SK-N-SH treated with all-trans-retinoic acid at 6 μM for 48 hours (cell line): ENCODE results near the gene GLRA2.
"Not testable (repeated sequence)": the region's sequence is repeated elsewhere in the genome, so short reads cannot be mapped to it uniquely, and the experiment has no call there.

Source experiments
- ATAC-seq: fragments of 200-7000 bp; cut with Tn5 transposase; 3 replicates; pipeline ENCODE4 v1.9.1; 2020; ENCODE audit warnings: mild to moderate bottlenecking, moderate library complexity
- ARNTL ChIP-seq: fragments of 450-650 bp; formaldehyde crosslinking; IDR thresholded peaks from 2 replicates; pipeline ENCODE4 v1.5.0; 2020; ENCODE audit warnings: low read depth, mild to moderate bottlenecking, moderate library complexity, borderline replicate concordance
- BACH2 ChIP-seq: fragments of 250-450 bp; sonication (Bioruptor Pico); IDR thresholded peaks from 2 replicates; pipeline ENCODE4 v1.9.0; 2021; ENCODE audit warnings: mild to moderate bottlenecking, borderline replicate concordance
- CSDC2 ChIP-seq: fragments of 250-450 bp; sonication (Bioruptor Pico); IDR thresholded peaks from 2 replicates; pipeline ENCODE4 v1.5.0; 2020; ENCODE audit warnings: mild to moderate bottlenecking, moderate library complexity
- GLIS3 ChIP-seq: fragments of 250-450 bp; sonication (Bioruptor Pico); IDR thresholded peaks from 2 replicates; pipeline ENCODE4 v1.5.0; 2020; ENCODE audit warnings: mild to moderate bottlenecking, moderate library complexity
- ISL1 ChIP-seq: fragments of 250-450 bp; sonication (Bioruptor Pico); IDR thresholded peaks from 2 replicates; pipeline ENCODE4 v2.1.2; 2022; ENCODE audit warnings: mild to moderate bottlenecking, moderate library complexity
- OSR1 ChIP-seq: fragments of 250-450 bp; sonication (Bioruptor Pico); IDR thresholded peaks from 2 replicates; pipeline ENCODE4 v1.8.0; 2022; ENCODE audit warnings: moderate library complexity, mild to moderate bottlenecking, inconsistent platforms
- PPARA ChIP-seq: fragments of 250-450 bp; sonication (Bioruptor Pico); IDR thresholded peaks from 2 replicates; pipeline ENCODE4 v1.5.0; 2020; ENCODE audit warnings: mild to moderate bottlenecking, borderline replicate concordance
- RARB ChIP-seq: fragments of 250-450 bp; sonication (Bioruptor Pico); IDR thresholded peaks from 2 replicates; pipeline ENCODE4 v1.8.0; 2021; ENCODE audit warnings: mild to moderate bottlenecking, moderate library complexity
- SNAI2 ChIP-seq: fragments of 250-450 bp; sonication (Bioruptor Pico); IDR thresholded peaks from 2 replicates; pipeline ENCODE4 v1.5.0; 2020; ENCODE audit warnings: mild to moderate bottlenecking, moderate library complexity
- ZC3H10 ChIP-seq: fragments of 250-450 bp; sonication (Bioruptor Pico); IDR thresholded peaks from 2 replicates; pipeline ENCODE4 v1.5.1; 2021; ENCODE audit warnings: mild to moderate bottlenecking, moderate library complexity
- ZFP3 ChIP-seq: fragments of 250-450 bp; sonication (Bioruptor Pico); IDR thresholded peaks from 2 replicates; pipeline ENCODE4 v1.5.0; 2020; ENCODE audit warnings: mild to moderate bottlenecking, moderate library complexity
- ZFP30 ChIP-seq: fragments of 450-650 bp; formaldehyde crosslinking; IDR thresholded peaks from 2 replicates; pipeline ENCODE4 v1.5.0; 2022; ENCODE audit warnings: mild to moderate bottlenecking, moderate library complexity
- ZNF565 ChIP-seq: fragments of 450-650 bp; formaldehyde crosslinking; conservative IDR thresholded peaks from 2 replicates; pipeline ENCODE4 v1.5.0; 2020; ENCODE audit warnings: low read depth, mild to moderate bottlenecking, moderate library complexity
- ZNF70 ChIP-seq: fragments of 450-650 bp; formaldehyde crosslinking; IDR thresholded peaks from 2 replicates; pipeline ENCODE4 v1.5.0; 2020; ENCODE audit warnings: mild to moderate bottlenecking, moderate library complexity
- ZNF8 ChIP-seq: fragments of 450-650 bp; formaldehyde crosslinking; IDR thresholded peaks from 2 replicates; pipeline ENCODE4 v1.5.0; 2020; ENCODE audit warnings: mild to moderate bottlenecking, moderate library complexity
- TF ChIP-seq, protein P1 (sequence below): fragments of 250-450 bp; sonication (Bioruptor Pico); IDR thresholded peaks from 2 replicates; pipeline ENCODE4 v1.5.1; 2020; ENCODE audit warnings: low read depth, mild to moderate bottlenecking, moderate library complexity
- TF ChIP-seq, protein P2 (sequence below): fragments of 250-450 bp; sonication (Bioruptor Pico); IDR thresholded peaks from 2 replicates; pipeline ENCODE4 v1.5.1; 2021; ENCODE audit warnings: mild to moderate bottlenecking, moderate library complexity
- TF ChIP-seq, protein P3 (sequence below): fragments of 250-450 bp; sonication (Bioruptor Pico); IDR thresholded peaks from 2 replicates; pipeline ENCODE4 v1.8.0; 2021; ENCODE audit warnings: low read depth, mild to moderate bottlenecking, moderate library complexity, borderline replicate concordance
- TF ChIP-seq, protein P4 (sequence below): fragments of 250-450 bp; sonication (Bioruptor Pico); IDR thresholded peaks from 2 replicates; pipeline ENCODE4 v1.5.0; 2020; ENCODE audit warnings: mild to moderate bottlenecking, moderate library complexity

The GLRA2 gene

DNA sequence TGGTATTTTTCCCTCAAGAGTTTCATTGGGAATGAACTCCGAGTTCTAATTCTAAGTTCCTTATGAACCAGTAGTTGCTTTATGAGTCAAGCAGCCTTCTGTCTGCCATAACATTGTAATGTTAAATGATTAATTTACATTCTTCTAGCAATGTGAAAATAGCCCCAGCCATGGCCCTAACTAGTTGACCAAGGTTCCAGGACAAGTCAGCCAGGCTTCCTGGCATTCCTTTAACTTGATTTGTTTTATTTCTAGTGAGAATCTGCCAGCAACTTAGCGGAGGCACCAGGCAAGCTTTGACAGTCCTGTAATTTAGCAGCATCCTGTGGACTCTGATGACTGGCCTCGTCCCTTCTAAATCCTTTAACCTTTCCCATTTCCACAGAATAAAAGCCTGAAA is 69.0 kb downstream of the GLRA2 start (continued):
- TF ChIP-seq, protein P1, sequence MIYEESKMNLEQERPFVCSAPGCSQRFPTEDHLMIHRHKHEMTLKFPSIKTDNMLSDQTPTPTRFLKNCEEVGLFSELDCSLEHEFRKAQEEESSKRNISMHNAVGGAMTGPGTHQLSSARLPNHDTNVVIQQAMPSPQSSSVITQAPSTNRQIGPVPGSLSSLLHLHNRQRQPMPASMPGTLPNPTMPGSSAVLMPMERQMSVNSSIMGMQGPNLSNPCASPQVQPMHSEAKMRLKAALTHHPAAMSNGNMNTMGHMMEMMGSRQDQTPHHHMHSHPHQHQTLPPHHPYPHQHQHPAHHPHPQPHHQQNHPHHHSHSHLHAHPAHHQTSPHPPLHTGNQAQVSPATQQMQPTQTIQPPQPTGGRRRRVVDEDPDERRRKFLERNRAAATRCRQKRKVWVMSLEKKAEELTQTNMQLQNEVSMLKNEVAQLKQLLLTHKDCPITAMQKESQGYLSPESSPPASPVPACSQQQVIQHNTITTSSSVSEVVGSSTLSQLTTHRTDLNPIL (CRISPR knock-in tag) = no peak
- TF ChIP-seq, protein P2, sequence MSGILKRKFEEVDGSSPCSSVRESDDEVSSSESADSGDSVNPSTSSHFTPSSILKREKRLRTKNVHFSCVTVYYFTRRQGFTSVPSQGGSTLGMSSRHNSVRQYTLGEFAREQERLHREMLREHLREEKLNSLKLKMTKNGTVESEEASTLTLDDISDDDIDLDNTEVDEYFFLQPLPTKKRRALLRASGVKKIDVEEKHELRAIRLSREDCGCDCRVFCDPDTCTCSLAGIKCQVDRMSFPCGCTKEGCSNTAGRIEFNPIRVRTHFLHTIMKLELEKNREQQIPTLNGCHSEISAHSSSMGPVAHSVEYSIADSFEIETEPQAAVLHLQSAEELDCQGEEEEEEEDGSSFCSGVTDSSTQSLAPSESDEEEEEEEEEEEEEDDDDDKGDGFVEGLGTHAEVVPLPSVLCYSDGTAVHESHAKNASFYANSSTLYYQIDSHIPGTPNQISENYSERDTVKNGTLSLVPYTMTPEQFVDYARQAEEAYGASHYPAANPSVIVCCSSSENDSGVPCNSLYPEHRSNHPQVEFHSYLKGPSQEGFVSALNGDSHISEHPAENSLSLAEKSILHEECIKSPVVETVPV (CRISPR knock-in tag) = no peak
- TF ChIP-seq OSR1 (CRISPR knock-in tag) = no peak

DNA sequence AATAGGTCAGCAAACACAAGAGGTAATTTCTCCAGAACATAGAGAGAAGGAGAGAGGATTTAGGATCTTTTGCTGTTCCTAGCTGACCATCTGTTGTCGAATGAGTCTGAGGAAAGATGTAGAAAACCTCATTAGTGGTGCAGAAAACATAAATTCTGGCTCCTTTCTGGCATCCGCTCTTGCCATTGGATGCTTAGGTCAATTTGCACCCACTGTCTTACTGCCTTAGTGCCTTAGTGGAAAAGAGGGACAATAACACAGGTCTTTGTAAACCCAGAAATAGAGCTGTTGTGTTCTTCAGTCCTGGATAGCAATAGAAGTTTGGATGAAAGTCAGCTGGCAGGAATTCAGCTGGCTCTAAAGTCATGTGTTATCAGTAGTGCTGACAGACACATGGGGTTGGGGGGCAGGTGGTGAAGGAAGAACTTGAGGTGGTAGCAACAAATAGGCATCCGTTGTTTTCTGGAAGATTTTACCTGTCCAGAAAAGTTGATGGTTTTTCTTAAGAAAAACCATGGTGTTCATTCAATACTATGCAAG is 78.2 kb downstream of the GLRA2 start:
- TF ChIP-seq ZNF8 (no peak), PPARA (no peak), CSDC2 (no peak), RARB (no peak), GLIS3 (CRISPR knock-in tag) (no peak), BACH2 (CRISPR knock-in tag) (no peak), ISL1 (no peak), ARNTL (no peak), ZNF70 (CRISPR knock-in tag) (no peak)
- no peak for ATAC-seq

DNA sequence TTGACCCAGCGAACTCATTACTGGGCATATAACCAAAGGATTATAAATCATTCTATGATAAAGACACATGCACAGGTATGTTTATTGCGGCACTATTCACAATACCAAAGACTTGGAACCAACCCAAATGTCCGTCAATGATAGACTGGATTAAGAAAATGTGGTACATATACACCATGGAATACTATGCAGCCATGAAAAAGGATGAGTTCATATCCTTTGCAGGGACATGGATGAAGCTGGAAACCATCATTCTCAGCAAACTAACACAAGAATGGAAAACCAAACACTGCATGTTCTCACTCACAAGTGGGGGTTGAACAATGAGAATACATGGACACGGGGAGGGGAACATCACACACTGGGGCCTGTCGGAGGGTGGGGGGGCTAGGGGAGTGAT is 83.1 kb downstream of the GLRA2 start:
- ATAC-seq = not testable (repeated sequence)

DNA sequence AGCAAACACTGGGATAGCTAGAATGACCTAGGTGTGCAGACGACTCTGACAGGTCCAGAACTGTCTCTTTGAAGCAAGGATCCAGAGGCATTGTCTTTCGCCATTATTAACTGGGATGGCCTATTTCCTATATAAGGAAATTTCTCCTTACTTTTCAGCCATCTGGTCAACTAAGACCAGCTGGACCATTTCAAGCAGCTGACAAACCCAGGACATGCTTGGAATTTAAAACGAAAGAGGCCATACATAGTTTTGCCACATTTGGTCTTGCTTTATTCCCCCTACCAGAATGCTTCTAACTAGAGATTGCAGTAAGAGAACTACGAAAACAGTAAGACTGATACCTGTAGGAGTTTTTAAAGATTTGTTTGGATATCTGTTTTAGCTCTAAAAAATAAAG is 87.0 kb downstream of the GLRA2 start:
- no peak for TF ChIP-seq SNAI2 (CRISPR knock-in tag)
- TF ChIP-seq OSR1 (CRISPR knock-in tag) = no peak
- TF ChIP-seq ZC3H10 = no peak
- TF ChIP-seq ZNF565 (CRISPR knock-in tag) = no peak
- no peak for TF ChIP-seq ZFP30 (CRISPR knock-in tag)
- TF ChIP-seq ZFP3 (CRISPR knock-in tag) = no peak
- TF ChIP-seq, protein P3, sequence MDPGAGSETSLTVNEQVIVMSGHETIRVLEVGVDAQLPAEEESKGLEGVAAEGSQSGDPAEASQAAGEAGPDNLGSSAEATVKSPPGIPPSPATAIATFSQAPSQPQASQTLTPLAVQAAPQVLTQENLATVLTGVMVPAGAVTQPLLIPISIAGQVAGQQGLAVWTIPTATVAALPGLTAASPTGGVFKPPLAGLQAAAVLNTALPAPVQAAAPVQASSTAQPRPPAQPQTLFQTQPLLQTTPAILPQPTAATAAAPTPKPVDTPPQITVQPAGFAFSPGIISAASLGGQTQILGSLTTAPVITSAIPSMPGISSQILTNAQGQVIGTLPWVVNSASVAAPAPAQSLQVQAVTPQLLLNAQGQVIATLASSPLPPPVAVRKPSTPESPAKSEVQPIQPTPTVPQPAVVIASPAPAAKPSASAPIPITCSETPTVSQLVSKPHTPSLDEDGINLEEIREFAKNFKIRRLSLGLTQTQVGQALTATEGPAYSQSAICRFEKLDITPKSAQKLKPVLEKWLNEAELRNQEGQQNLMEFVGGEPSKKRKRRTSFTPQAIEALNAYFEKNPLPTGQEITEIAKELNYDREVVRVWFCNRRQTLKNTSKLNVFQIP = no peak
- TF ChIP-seq, protein P4, sequence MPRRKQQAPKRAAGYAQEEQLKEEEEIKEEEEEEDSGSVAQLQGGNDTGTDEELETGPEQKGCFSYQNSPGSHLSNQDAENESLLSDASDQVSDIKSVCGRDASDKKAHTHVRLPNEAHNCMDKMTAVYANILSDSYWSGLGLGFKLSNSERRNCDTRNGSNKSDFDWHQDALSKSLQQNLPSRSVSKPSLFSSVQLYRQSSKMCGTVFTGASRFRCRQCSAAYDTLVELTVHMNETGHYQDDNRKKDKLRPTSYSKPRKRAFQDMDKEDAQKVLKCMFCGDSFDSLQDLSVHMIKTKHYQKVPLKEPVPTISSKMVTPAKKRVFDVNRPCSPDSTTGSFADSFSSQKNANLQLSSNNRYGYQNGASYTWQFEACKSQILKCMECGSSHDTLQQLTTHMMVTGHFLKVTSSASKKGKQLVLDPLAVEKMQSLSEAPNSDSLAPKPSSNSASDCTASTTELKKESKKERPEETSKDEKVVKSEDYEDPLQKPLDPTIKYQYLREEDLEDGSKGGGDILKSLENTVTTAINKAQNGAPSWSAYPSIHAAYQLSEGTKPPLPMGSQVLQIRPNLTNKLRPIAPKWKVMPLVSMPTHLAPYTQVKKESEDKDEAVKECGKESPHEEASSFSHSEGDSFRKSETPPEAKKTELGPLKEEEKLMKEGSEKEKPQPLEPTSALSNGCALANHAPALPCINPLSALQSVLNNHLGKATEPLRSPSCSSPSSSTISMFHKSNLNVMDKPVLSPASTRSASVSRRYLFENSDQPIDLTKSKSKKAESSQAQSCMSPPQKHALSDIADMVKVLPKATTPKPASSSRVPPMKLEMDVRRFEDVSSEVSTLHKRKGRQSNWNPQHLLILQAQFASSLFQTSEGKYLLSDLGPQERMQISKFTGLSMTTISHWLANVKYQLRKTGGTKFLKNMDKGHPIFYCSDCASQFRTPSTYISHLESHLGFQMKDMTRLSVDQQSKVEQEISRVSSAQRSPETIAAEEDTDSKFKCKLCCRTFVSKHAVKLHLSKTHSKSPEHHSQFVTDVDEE (CRISPR knock-in tag) = no peak
- TF ChIP-seq, protein P1 (CRISPR knock-in tag) = no peak
- TF ChIP-seq ZNF70 (CRISPR knock-in tag) = no peak
- TF ChIP-seq, protein P2 (CRISPR knock-in tag) = no peak
- no peak for TF ChIP-seq ARNTL
- ATAC-seq = no peak
